Common myeloid progenitor, CD34-positive (primary cell): ENCODE results near the gene RAD51B.

Experiments
- CTCF ChIA-PET: fragments of 350-600 bp; sonication (Branson Sonifier 250); formaldehyde crosslinking; loops from one replicate; lab custom pipeline; 2021; ENCODE audit warnings: antibody characterized with exemption; lab: Charles Lee
- POLR2A ChIA-PET: fragments of 350-600 bp; sonication (Branson Sonifier 250); formaldehyde crosslinking; loops from one replicate; lab custom pipeline; 2021; ENCODE audit warnings: antibody characterized with exemption; lab: Charles Lee
- DNase-seq, 3 donors: peaks; one replicate each; pipeline versions ENCODE4 v3.0.0 to v3.0.0-alpha.2; 2013
- H3K27ac ChIP-seq, 2 experiments: 1 replicate in 1 of 2; 2 replicates in 1 of 2; pipeline ENCODE4 v1.7.0; 2013; ENCODE audit warnings: inconsistent platforms in 2 of 2, low read length in 2 of 2, mild to moderate bottlenecking in 2 of 2, low read depth in 1 of 2, moderate library complexity in 1 of 2; ENCODE audit not compliant: severe bottlenecking in 2 of 2, insufficient read depth in 1 of 2, poor library complexity in 1 of 2
- H3K27me3 ChIP-seq, 5 experiments: replicated peaks in 2 of 5; 1 replicate in 3 of 5; 2 replicates in 2 of 5; pipeline versions ENCODE4 v1.6.1 to v1.7.0; 2013; ENCODE audit warnings: low read length in 4 of 5, mild to moderate bottlenecking in 2 of 5, moderate library complexity in 2 of 5, inconsistent platforms in 1 of 5; ENCODE audit not compliant: insufficient read depth in 5 of 5, control insufficient read depth in 4 of 5
- H3K36me3 ChIP-seq, 4 experiments: 1 replicate in 2 of 4; 2 replicates in 2 of 4; pipeline versions ENCODE4 v1.6.1 to v1.7.0; 2013; ENCODE audit warnings: low read length in 3 of 4, control low read depth in 1 of 4, mild to moderate bottlenecking in 1 of 4; ENCODE audit not compliant: control insufficient read depth in 4 of 4, insufficient read depth in 4 of 4
- H3K4me1 ChIP-seq, 4 experiments: 1 replicate in 3 of 4; 2 replicates in 1 of 4; pipeline versions ENCODE4 v1.6.1 to v1.7.1; 2013; ENCODE audit warnings: low read length in 3 of 4, mild to moderate bottlenecking in 3 of 4, control low read depth in 1 of 4, inconsistent platforms in 1 of 4, moderate library complexity in 1 of 4; ENCODE audit not compliant: control insufficient read depth in 4 of 4, insufficient read depth in 4 of 4; ENCODE audit errors: control extremely low read depth in 1 of 4
- H3K4me3 ChIP-seq, 7 experiments: 1 replicate in 4 of 7; 2 replicates in 3 of 7; pipeline versions ENCODE4 v1.5.1 to v1.7.0; 2013; ENCODE audit warnings: mild to moderate bottlenecking in 7 of 7, low read length in 6 of 7, moderate library complexity in 6 of 7, inconsistent platforms in 2 of 7, low read depth in 2 of 7, control low read depth in 1 of 7; ENCODE audit not compliant: insufficient read depth in 4 of 7, control insufficient read depth in 1 of 7; ENCODE audit errors: extremely low read depth in 1 of 7
- H3K9me3 ChIP-seq, 5 experiments: 1 replicate in 4 of 5; 2 replicates in 1 of 5; pipeline versions ENCODE4 v1.6.1 to v1.7.1; 2013; ENCODE audit warnings: low read length in 4 of 5, mild to moderate bottlenecking in 2 of 5, inconsistent platforms in 1 of 5, low read depth in 1 of 5, moderate library complexity in 1 of 5; ENCODE audit not compliant: control insufficient read depth in 4 of 5, insufficient read depth in 2 of 5; ENCODE audit errors: control extremely low read depth in 1 of 5
- WGBS: methylation state at CpG from one replicate; pipeline ENCODE4 v1.1.5; 2013; ENCODE audit not compliant: insufficient coverage; 5-methylcytosine and 5-hydroxymethylcytosine counted together

RAD51B gene

GRCh38 chr14:68230950-68231717 is 411.6 kb downstream of the RAD51B start:
- Histone ChIP-seq H3K27ac (no peak overlapping the region), H3K4me3 (no peak overlapping the region), H3K36me3 (no peaks in the 10 kb centered on the region), H3K4me1 (peaks cover 0 to 17% (median 0%) of the 10 kb centered on the region in 4 experiments), H3K9me3 (no peaks in the 10 kb centered on the region), H3K27me3 (no peaks in the 10 kb centered on the region)
- WGBS: 100% methylated on average over 1 of the region's 2 CpGs
- POLR2A ChIA-PET: interaction anchor here (0.7 kb wide), 1 partner anchor 978 kb away, joined by 4 read pairs; no protein-coding TSS in a partner anchor
- CTCF ChIA-PET: interaction anchor here (0.7 to 1.3 kb wide), 2 partner anchors 9 to 17 kb away, joined by 3 read pairs; no protein-coding TSS in a partner anchor
- DNase-seq: no peak

- ChIA-PET POLR2A (interaction anchor here (0.7 kb wide), 1 partner anchor 979 kb away, joined by 4 read pairs; no protein-coding TSS in a partner anchor), CTCF (no interaction called here)
- DNase-seq: no peak
- peak overlapping the region in 1 of 2 experiments; percentile 23 for H3K27ac ChIP-seq
- WGBS: no CpG with 5 or more reads among the region's 1 CpG
- H3K9me3 ChIP-seq: no peaks in the 10 kb centered on the region
- no peak overlapping the region for H3K4me3 ChIP-seq
- peaks cover 0 to 17% (median 0%) of the 10 kb centered on the region in 4 experiments for H3K4me1 ChIP-seq
- H3K36me3 ChIP-seq: no peaks in the 10 kb centered on the region
- H3K27me3 ChIP-seq: no peaks in the 10 kb centered on the region
Observed at GRCh38 chr14:68231898-68232297, 412.3 kb downstream of the RAD51B start.

GRCh38 chr14:68232300-68233055 is 412.9 kb downstream of the RAD51B start:
- Histone ChIP-seq H3K4me3 (no peak overlapping the region), H3K9me3 (no peaks in the 10 kb centered on the region), H3K4me1 (peaks cover 0 to 17% (median 0%) of the 10 kb centered on the region in 4 experiments), H3K27me3 (no peaks in the 10 kb centered on the region), H3K36me3 (no peaks in the 10 kb centered on the region), H3K27ac (peak overlapping the region in 1 of 2 experiments; percentile 23)
- ChIA-PET CTCF (interaction anchor here (0.5 to 1.1 kb wide), 2 partner anchors 280 to 298 kb away, joined by 4 read pairs; no protein-coding TSS in a partner anchor), POLR2A (no interaction called here)
- peak; percentile 83 to 97 (median 94) for DNase-seq
- 100% methylated on average over 2 of the region's 2 CpGs for WGBS

GRCh38 chr14:68233101-68233784 is 413.7 kb downstream of the RAD51B start:
- CTCF ChIA-PET: interaction anchor here (0.5 to 1.1 kb wide), 3 partner anchors 9 to 299 kb away, joined by 3 to 4 read pairs (median 4); no protein-coding TSS in a partner anchor
- Histone ChIP-seq H3K27ac (peak overlapping the region in 1 of 2 experiments; percentile 23), H3K9me3 (no peaks in the 10 kb centered on the region), H3K4me1 (peaks cover 0 to 17% (median 0%) of the 10 kb centered on the region in 4 experiments), H3K27me3 (no peaks in the 10 kb centered on the region), H3K36me3 (no peaks in the 10 kb centered on the region), H3K4me3 (no peak overlapping the region)
- POLR2A ChIA-PET: no interaction called here
- DNase-seq: no peak

GRCh38 chr14:68234101-68234905 is 414.7 kb downstream of the RAD51B start:
- Histone ChIP-seq H3K27ac (no peak overlapping the region), H3K27me3 (no peaks in the 10 kb centered on the region), H3K36me3 (no peaks in the 10 kb centered on the region), H3K9me3 (no peaks in the 10 kb centered on the region), H3K4me1 (peaks cover 2 to 23% (median 4%) of the 10 kb centered on the region in 4 experiments), H3K4me3 (no peak overlapping the region)
- 100% methylated on average over 2 of the region's 3 CpGs for WGBS
- POLR2A ChIA-PET: no interaction called here
- DNase-seq: no peak
- CTCF ChIA-PET: no interaction called here

GRCh38 chr14:68235011-68235410 is 415.4 kb downstream of the RAD51B start:
- no peak for DNase-seq
- no peaks in the 10 kb centered on the region for H3K27me3 ChIP-seq
- no peak overlapping the region for H3K4me3 ChIP-seq
- no peaks in the 10 kb centered on the region for H3K36me3 ChIP-seq
- no peak overlapping the region for H3K27ac ChIP-seq
- peaks cover 2 to 25% (median 8%) of the 10 kb centered on the region in 4 experiments for H3K4me1 ChIP-seq
- no CpG with 5 or more reads among the region's 3 CpGs for WGBS
- POLR2A ChIA-PET: no interaction called here
- CTCF ChIA-PET: no interaction called here
- no peaks in the 10 kb centered on the region for H3K9me3 ChIP-seq
